NCI-H524 treated with DMSO at 0.1 percent for 48 hours (cell line): ENCODE results near the gene TMPRSS4.

ENCODE experiments used
- DNase-seq: peaks from one replicate; lab custom pipeline; 2025; lab: John Stamatoyannopoulos, UW

Gene TMPRSS4

GRCh38 chr11:118135051-118135795 lies 58.3 kb downstream of the TMPRSS4 start:
- DNase-seq, result no peak

GRCh38 chr11:118135796-118136165 lies 58.9 kb downstream of the TMPRSS4 start:
- no peak for DNase-seq

GRCh38 chr11:118136341-118136740 lies 59.5 kb downstream of the TMPRSS4 start:
- no peak for DNase-seq

- DNase-seq, result no peak
These were observed 59.9 kb downstream of the TMPRSS4 start for GRCh38 chr11:118136801-118137200.

- no peak for DNase-seq
These were observed 62.1 kb downstream of the TMPRSS4 start for GRCh38 chr11:118138839-118139420.

GRCh38 chr11:118139578-118139977 lies 62.7 kb downstream of the TMPRSS4 start:
- DNase-seq, result no peak

DNA sequence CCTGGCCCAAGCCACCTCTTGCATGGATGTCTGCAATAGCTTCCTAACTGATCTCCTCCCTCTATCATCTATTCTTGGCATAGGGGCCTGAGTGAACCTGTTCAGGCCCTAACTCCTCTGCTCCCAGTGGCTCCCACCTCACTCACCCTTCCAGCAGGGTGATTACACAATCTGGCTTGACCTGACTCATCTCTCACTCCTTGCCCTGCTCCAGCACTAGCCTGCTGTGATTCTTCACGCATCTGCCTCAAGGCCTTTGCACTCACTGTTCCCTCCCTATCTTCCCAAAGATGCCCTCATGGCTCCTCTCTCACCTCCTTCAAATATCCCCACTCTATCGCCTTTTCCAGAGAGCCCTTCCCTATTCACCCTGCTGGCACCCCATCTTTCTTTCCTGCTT lies 65.2 kb downstream of the TMPRSS4 start:
- DNase-seq, result no peak

DNA sequence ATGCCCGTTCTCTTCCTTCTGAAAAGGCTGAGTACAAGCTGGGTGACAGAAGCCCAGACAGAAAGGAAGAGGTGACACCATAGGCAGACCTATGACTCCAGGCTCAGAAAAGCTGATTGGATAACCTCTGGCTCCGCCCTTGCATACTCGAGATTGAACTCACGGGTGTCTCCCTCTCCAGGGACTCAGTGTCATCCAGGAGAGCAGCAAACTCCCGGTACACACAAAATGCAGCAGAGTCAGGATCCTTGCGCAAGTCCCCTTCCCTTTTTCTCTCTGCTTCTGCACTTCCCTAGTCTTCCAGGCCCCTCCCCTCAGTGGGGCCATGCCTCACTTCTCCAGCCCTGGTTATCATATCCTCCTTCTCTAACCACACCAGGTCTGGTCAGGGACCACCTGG lies 65.9 kb downstream of the TMPRSS4 start:
- no peak for DNase-seq

- DNase-seq, result no peak
These were observed 66.8 kb downstream of the TMPRSS4 start for GRCh38 chr11:118143661-118144185.

- no peak for DNase-seq
These were observed 67.7 kb downstream of the TMPRSS4 start for GRCh38 chr11:118144301-118145268.

DNA sequence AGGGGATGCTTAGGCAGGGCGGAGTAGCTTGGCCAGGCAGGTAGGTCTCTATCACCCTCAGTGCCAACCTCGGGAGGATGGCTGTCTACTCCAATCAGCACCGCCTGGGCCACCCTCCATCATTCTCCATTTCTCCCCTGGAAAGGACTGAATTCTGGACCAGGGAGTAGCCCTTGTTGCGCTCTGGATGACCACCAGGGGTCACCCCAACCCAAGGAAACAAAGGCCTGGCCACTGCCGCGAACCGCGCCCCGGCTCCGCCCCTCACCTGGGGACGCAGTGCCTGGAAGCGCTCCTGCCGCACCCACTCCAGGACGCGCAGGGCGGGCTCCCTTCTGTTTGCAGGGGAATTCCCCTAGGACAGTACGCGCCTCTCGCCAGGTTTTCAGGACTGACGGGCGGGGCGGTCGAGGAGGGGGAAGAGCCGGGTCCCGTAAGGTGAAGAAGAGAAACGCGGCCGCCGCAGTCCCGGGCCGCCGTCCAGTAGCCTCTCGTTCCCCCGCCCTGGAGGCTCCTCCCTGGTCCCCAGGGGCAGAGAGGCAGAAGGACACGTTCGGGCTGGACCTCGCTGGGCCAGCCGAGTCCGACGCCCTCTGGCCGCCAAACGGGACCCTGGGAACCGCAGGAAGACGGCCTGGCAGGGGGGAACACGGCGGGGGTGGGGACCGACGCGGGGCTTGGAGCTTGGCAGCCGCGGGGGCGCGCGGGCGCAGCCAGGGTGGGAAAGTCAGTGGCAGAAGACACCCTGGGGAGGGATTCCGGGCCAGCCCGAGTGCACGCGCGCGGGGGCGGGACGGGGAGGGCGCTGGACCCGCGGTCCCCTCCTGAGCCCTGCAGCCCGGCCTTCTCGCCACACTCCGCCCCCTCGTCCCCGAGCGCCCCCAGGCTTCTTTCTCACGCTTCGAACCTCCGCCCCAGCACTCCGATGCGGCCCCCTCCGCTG lies 68.7 kb downstream of the TMPRSS4 start:
- no peak for DNase-seq

DNA sequence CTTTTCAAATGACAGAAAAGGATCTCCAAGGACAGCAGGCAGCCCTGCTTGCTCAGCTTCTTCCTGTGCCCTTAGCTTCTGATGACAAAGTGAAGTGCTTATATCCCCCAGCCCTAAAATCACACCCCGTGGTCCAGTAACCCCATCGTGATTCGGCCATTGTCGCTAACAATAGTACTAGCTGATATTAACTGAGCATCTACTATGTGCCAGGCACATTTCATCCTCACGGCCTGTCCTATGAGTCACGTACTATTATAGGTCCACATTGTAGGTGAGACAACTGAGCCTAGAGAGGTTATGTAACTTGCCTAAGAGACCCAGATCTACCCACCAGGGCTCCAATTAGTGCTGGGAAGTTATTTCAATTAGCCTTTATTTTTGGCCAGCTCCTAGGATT lies 69.7 kb downstream of the TMPRSS4 start:
- DNase-seq, result no peak

- DNase-seq, result no peak
These were observed 70.6 kb downstream of the TMPRSS4 start for GRCh38 chr11:118147502-118147901.

DNA sequence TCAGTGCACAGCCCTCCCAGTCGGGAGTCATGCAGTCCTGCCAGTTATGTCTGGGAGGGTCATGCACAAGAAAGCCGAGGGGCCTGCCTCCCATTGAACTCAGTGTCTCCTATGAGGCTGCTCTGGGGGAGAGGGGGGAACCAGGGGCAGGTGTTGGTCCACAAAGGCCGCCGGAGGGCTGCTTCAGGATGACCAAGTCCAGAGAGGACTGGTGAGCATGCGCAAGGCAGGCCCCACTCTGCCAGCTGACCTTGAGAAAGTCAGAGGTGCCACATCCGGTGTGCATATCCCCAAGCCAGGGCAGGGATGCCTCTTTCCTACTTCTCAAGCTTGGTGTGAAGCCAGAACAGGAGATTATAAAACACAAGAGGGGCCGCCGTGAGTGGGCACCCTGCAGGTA lies 71.4 kb downstream of the TMPRSS4 start:
- DNase-seq, result no peak

- DNase-seq, result no peak
These were observed 72.0 kb downstream of the TMPRSS4 start for GRCh38 chr11:118148856-118149255.

GRCh38 chr11:118149493-118149892 lies 72.6 kb downstream of the TMPRSS4 start:
- DNase-seq, result no peak

GRCh38 chr11:118151431-118151830 lies 74.6 kb downstream of the TMPRSS4 start:
- no peak for DNase-seq

- DNase-seq, result no peak
These were observed 75.2 kb downstream of the TMPRSS4 start for GRCh38 chr11:118152020-118152551.

GRCh38 chr11:118152552-118153471 lies 75.9 kb downstream of the TMPRSS4 start, which contains the start of gene SCN4B:
Gene SCN4B (minus strand): TSS chr11:118152823. CDS start chr11:118152673, 150 bp downstream.
- no peak for DNase-seq

DNA sequence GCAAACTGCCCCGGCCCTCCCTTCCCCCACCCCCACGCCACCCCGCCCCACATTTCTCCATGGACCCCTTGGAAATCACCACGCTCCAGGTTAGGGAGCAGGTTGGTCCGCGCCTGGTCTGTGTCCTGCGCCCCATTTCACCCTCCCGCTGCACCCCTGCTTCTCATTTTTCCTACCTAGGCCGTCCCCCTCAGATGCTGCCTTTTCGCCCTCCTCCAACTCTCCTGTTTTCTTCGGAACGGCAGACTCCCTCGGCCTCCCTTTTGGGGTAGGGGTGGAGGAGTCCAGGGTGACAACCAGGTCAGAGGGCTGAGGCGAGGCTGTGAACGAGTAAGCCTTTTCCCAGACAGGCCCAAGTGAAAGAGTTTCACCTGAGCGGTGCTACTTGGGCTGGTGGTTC lies 76.6 kb downstream of the TMPRSS4 start:
- no peak for DNase-seq
